ENCODE measurements around the gene PARP8.
A peak's percentile ranks its signal among the peaks of the same experiment; 100 is the strongest.
"Not testable (repeated sequence)": the region's sequence is repeated elsewhere in the genome, so short reads cannot be mapped to it uniquely, and the experiment has no call there.

The PARP8 gene

DNA sequence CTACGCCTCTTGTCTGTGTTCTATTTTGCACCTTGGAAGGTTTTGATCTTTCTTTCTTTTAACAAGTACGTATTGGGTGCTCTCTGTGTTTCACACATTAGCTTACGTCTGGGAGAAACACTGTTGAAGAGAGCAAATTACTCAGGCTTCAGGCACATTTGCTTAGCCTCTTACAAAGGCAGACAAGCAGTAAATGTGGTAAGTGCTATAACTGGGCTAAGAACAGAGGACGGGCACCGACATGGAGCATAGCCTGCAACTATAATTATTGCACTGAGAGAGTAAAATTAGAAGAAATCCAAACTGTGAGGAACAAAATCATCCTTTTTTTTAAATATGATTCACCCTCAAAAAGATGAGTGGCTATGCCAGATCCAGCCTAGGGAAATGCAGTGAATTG is 9.4 kb upstream of the PARP8 start:
- Histone ChIP-seq H3K9me3 (no peaks in the 10 kb centered on the region), H3K4me1 (no peaks in the 10 kb centered on the region), H3K9ac (no peak overlapping the region), H3K4me2 (no peak overlapping the region), H3K4me3 (no peak overlapping the region), H3K27ac (no peak overlapping the region), H3K36me3 (no peaks in the 10 kb centered on the region), H3K27me3 (no peaks in the 10 kb centered on the region), H4K20me1 (no peaks in the 10 kb centered on the region)
- no peak for TF ChIP-seq Cebpa-rat (IDR thresholded peaks at IDR 0.05)

DNA sequence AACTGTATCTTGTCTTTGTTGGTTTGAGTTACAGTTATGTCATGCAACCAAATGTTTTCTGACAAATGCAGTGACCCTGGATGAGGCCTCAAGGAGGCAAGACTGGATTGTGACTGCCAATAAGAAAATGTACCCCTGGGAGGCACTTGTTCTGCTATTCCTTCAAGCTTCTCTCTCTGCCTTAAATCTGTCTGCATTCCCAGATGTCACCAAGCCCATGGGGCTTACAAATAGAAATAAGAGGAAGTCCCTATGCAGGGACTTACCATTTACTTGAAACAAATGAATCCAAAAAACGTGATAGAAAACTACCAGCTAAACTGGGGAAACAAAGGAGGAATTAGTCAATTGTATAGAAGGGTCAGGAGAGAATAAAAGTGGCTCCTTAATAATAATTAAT is 8.2 kb upstream of the PARP8 start:
- Histone ChIP-seq H3K36me3 (no peaks in the 10 kb centered on the region), H3K27me3 (no peaks in the 10 kb centered on the region)

GRCh38 chr5:50663636-50664035 is 2.8 kb upstream of the PARP8 start:
- Histone ChIP-seq H3K9ac (no peak overlapping the region), H3K9me3 (no peaks in the 10 kb centered on the region), H3K4me1 (peaks cover 16% of the 10 kb centered on the region), H3K36me3 (no peaks in the 10 kb centered on the region), H3K4me2 (peak overlapping the region; percentile 28; the same call in 1 of the 2 replicates), H3K27ac (no peak overlapping the region), H3K4me3 (no peak overlapping the region), H4K20me1 (no peaks in the 10 kb centered on the region), H3K27me3 (no peaks in the 10 kb centered on the region)
- no peak for TF ChIP-seq Cebpa-rat (IDR thresholded peaks at IDR 0.05)

More for the DNA sequence above, 8.2 kb upstream of the PARP8 start:
- Histone ChIP-seq H4K20me1 (no peaks in the 10 kb centered on the region), H3K9ac (no peak overlapping the region), H3K4me1 (no peaks in the 10 kb centered on the region), H3K4me2 (no peak overlapping the region), H3K27ac (no peak overlapping the region), H3K4me3 (no peak overlapping the region), H3K9me3 (no peaks in the 10 kb centered on the region)
- TF ChIP-seq Cebpa-rat (IDR thresholded peaks at IDR 0.05): no peak

GRCh38 chr5:50665091-50665490 is 1.3 kb upstream of the PARP8 start:
- Histone ChIP-seq H3K9ac (no peak overlapping the region), H3K4me3 (no peak overlapping the region), H4K20me1 (no peaks in the 10 kb centered on the region), H3K27ac (no peak overlapping the region), H3K36me3 (no peaks in the 10 kb centered on the region), H3K9me3 (no peaks in the 10 kb centered on the region), H3K4me2 (0 out of 2 replicates have a peak overlapping the region, but pooled peaks have one; percentile 78), H3K27me3 (no peaks in the 10 kb centered on the region), H3K4me1 (peaks cover 27% of the 10 kb centered on the region)
- TF ChIP-seq Cebpa-rat (IDR thresholded peaks at IDR 0.05): no peak

GRCh38 chr5:50665761-50666202 is 655 bp upstream of the PARP8 start:
- not testable (repeated sequence) for H3K27me3 ChIP-seq, H4K20me1 ChIP-seq, H3K9me3 ChIP-seq, H3K36me3 ChIP-seq
- H3K27ac ChIP-seq: peak overlapping the region; percentile 94; the same call in 1 of the 2 replicates
- peak overlapping the region; percentile 82 for H3K4me3 ChIP-seq
- H3K4me1 ChIP-seq: peaks cover 27% of the 10 kb centered on the region
- H3K9ac ChIP-seq: peak overlapping the region; percentile 88
- H3K4me2 ChIP-seq: peak overlapping the region; percentile 78

GRCh38 chr5:50667023-50667652 is 701 bp downstream of the PARP8 start:
- peak overlapping the region; percentile 82 for H3K4me3 ChIP-seq
- H4K20me1 ChIP-seq: peaks cover 3% of the 10 kb centered on the region; the same call in 1 of the 2 replicates
- H3K4me2 ChIP-seq: peak overlapping the region; percentile 78
- H3K9ac ChIP-seq: peak overlapping the region; percentile 88
- peak overlapping the region; percentile 94 for H3K27ac ChIP-seq
- no peaks in the 10 kb centered on the region for H3K27me3 ChIP-seq
- 0 out of 2 replicates have a peak, but pooled peaks cover 4% of the 10 kb centered on the region for H3K36me3 ChIP-seq
- TF ChIP-seq Cebpa-rat (IDR thresholded peaks at IDR 0.05): peak; percentile 93
- H3K4me1 ChIP-seq: peaks cover 27% of the 10 kb centered on the region
- no peaks in the 10 kb centered on the region for H3K9me3 ChIP-seq

DNA sequence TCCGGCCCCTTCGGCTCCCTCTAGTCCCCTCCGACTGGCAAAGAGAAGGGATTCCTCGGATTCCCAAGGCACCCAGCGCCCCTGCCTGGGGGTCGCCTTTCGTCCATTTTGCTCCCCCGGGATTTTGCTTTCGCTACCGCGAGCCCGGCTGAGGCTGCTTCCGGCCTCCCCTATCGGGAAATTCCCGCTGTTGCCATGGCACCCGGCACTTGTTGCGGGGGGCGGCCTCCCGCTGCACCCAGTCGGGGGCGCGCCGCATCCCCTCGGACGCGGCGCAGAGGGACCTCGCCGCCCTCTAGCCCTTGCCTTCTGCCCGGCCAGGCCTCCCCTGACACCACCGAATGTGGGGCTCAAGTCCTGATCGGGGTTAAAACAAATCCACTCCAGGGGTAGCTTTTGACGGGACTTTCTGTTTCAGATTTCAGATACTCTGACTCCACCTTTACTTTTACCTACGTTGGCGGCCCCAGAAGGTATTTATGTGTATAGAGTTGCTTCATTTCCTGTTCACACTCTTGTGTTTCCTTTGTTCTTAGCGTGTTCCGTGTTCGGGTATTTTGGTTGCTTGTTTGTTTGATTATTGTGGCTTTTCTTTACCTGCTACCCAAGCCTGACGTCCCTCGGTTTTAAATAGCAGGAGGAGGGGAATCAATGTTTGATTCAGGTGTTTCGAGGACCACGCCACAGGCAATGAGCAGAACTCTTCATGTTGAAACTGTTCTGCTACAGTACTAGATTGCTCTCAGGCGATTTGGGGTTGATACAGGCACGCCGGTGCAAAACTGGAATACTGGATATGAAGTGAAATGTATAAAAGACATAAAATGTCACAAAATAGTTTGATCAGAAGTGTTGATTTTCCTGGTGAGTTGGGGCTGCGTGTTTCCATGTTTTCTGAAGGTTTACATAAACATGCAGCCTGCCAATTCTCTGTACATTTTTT is 1.5 kb downstream of the PARP8 start:
- TF ChIP-seq Cebpa-rat (IDR thresholded peaks at IDR 0.05): no peak
- H3K9me3 ChIP-seq: no peaks in the 10 kb centered on the region
- peak overlapping the region; percentile 88 for H3K9ac ChIP-seq
- no peaks in the 10 kb centered on the region for H3K27me3 ChIP-seq
- H4K20me1 ChIP-seq: peaks cover 10% of the 10 kb centered on the region; the same call in 1 of the 2 replicates
- 0 out of 2 replicates have a peak, but pooled peaks cover 5% of the 10 kb centered on the region for H3K36me3 ChIP-seq
- H3K4me2 ChIP-seq: peak overlapping the region; percentile 78
- peak overlapping the region; percentile 94 for H3K27ac ChIP-seq
- peaks cover 27% of the 10 kb centered on the region for H3K4me1 ChIP-seq
- H3K4me3 ChIP-seq: peak overlapping the region; percentile 82

- H3K9me3 ChIP-seq, H3K27ac ChIP-seq, H3K36me3 ChIP-seq, H3K27me3 ChIP-seq: not testable (repeated sequence)
- Histone ChIP-seq H3K4me3 (peak overlapping the region; percentile 82), H4K20me1 (peaks cover 10% of the 10 kb centered on the region; the same call in 1 of the 2 replicates), H3K9ac (peak overlapping the region; percentile 88; the same call in 1 of the 2 replicates), H3K4me1 (peaks cover 24% of the 10 kb centered on the region), H3K4me2 (peak overlapping the region; percentile 78)
Observed at GRCh38 chr5:50668636-50669035, 2.2 kb downstream of the PARP8 start.

GRCh38 chr5:50672663-50673062 is 6.2 kb downstream of the PARP8 start:
- Histone ChIP-seq H3K36me3 (peaks cover 9% of the 10 kb centered on the region; the same call in 1 of the 2 replicates), H4K20me1 (peaks cover 10% of the 10 kb centered on the region; the same call in 1 of the 2 replicates), H3K4me3 (no peak overlapping the region), H3K9me3 (no peaks in the 10 kb centered on the region; the same call in 1 of the 2 replicates), H3K9ac (no peak overlapping the region), H3K4me2 (no peak overlapping the region), H3K4me1 (peaks cover 13% of the 10 kb centered on the region; the same call in 1 of the 2 replicates), H3K27ac (no peak overlapping the region), H3K27me3 (no peaks in the 10 kb centered on the region)
- TF ChIP-seq Cebpa-rat (IDR thresholded peaks at IDR 0.05): no peak

- H3K9me3 ChIP-seq, H3K4me3 ChIP-seq, H3K9ac ChIP-seq, H3K27me3 ChIP-seq, H3K36me3 ChIP-seq, H3K27ac ChIP-seq, H3K4me2 ChIP-seq: not testable (repeated sequence)
- peaks cover 13% of the 10 kb centered on the region; the same call in 1 of the 2 replicates for H3K4me1 ChIP-seq
- peaks cover 10% of the 10 kb centered on the region; the same call in 1 of the 2 replicates for H4K20me1 ChIP-seq
Observed at GRCh38 chr5:50673444-50673843, 7.0 kb downstream of the PARP8 start.

All from BLaER1 (cell line).